Astrocyte of the spinal cord (primary cell): ENCODE data around the gene BTG1.

ENCODE experiments used
- DNase-seq: peaks from one replicate; pipeline ENCODE4 v3.0.0; 2011; ENCODE audit warnings: low read depth, low spot score
- H3K4me3 ChIP-seq: 2 replicates; pipeline ENCODE4 v1.5.1; 2011; ENCODE audit warnings: low read depth, mild to moderate bottlenecking, low read length, moderate library complexity
- in situ Hi-C: cut with HindIII; loops from 2 replicates; pipeline ENCODE4 v1.10.0; 2017; ENCODE audit warnings: low sequenced_read_pairs
- TF ChIP-seq, protein P1 (sequence below): IDR thresholded peaks from 2 replicates; pipeline ENCODE4 v1.5.1; 2012; ENCODE audit warnings: low read depth, mild to moderate bottlenecking, low read length, inconsistent platforms

The BTG1 gene

DNA sequence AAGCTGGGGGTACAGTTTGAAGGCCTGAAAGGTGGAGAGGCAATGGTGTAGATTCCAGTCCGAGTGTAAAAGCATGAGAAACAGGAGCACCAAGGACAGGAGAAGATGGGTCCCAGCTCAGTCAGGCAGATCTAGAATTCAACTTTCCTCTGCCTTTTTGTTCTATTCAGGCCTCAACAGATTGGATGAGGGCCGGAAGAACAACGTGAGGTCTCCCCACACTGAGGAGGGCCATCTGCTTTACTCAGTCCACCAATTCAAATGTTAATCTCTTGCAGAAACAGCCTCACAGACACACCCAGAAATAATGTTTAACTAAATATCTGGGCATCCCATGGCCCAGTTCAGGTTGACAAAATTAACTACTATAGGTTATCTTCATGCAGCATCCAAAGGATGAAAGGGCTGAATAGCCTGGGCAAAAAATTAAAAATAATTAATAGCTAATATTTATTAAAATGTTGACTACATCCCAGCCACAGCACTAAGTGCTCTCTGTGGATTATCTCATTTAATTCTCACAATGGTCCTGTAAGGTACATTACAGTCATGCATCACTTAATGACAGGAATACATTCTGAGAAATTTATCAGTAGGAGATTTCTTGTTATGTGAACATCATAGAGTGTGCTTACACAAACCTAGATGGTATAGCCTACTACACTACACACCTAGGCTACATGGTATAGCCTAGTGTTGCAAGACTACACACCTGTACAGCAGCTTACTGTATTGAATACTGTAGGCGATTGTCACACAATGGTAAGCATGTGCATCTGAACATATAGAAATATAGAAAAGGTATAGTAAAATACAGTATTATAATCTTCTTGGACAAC lies 22.5 kb downstream of the BTG1 start:
- no peak overlapping the region for H3K4me3 ChIP-seq
- in situ Hi-C loops: no loop called here
- TF ChIP-seq, protein P1, sequence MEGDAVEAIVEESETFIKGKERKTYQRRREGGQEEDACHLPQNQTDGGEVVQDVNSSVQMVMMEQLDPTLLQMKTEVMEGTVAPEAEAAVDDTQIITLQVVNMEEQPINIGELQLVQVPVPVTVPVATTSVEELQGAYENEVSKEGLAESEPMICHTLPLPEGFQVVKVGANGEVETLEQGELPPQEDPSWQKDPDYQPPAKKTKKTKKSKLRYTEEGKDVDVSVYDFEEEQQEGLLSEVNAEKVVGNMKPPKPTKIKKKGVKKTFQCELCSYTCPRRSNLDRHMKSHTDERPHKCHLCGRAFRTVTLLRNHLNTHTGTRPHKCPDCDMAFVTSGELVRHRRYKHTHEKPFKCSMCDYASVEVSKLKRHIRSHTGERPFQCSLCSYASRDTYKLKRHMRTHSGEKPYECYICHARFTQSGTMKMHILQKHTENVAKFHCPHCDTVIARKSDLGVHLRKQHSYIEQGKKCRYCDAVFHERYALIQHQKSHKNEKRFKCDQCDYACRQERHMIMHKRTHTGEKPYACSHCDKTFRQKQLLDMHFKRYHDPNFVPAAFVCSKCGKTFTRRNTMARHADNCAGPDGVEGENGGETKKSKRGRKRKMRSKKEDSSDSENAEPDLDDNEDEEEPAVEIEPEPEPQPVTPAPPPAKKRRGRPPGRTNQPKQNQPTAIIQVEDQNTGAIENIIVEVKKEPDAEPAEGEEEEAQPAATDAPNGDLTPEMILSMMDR: no peak
- no peak for DNase-seq

DNA sequence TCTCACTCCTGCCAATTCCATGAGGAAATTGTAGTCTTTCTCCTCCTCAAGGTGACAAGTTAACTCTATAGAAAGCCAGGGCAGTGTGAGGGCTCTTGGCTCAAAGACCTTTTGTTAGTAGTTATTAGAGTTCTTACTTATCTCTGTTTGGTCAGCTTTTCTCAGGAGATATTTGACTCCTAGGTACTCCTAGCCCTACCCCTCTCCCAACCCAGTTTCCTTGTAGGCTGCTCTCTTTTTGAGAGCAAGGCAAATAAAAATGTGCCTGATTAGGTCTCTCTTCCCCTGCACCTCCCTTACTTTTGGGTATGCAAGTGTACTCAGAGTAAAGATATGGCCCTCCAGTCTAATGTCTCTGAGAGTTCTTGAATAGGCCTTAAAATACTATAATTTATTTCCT lies 23.8 kb downstream of the BTG1 start:
- DNase-seq: no peak
- TF ChIP-seq, protein P1: no peak
- no peak overlapping the region for H3K4me3 ChIP-seq
- in situ Hi-C loops: no loop called here

DNA sequence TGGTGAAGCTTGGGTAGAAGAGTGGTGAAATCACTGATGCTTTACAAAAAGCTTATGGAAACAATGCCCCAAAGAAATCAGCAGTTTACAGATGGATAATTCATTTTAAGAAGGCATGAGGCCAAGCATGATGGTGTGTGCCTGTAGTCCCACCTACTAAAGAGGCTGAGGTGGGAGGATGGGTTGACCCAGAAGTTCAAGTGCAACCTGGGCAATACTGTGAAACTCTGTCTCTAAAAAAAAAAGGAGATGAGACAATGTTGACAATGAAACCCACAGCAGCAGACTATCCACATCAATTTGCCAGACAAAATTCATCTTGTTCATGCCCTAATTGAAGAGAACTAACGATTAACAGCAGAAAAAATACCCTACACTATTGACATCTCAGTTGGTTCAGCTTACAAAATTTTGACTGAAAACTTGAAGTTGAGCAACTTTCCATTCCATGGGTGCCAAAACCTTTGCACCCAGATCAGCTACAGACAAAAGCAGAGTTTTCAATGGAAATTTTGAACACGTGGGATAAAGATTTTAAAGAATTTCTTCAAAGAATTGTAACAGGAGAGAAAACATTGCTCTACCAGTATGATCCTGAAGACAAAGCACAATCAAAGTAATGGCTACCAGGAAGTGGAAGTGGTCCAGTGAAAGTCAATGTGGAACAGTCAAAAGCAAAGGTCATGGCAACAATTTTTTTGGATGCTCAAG lies 26.7 kb downstream of the BTG1 start:
- in situ Hi-C loops: no loop called here
- H3K4me3 ChIP-seq: no peak overlapping the region

DNA sequence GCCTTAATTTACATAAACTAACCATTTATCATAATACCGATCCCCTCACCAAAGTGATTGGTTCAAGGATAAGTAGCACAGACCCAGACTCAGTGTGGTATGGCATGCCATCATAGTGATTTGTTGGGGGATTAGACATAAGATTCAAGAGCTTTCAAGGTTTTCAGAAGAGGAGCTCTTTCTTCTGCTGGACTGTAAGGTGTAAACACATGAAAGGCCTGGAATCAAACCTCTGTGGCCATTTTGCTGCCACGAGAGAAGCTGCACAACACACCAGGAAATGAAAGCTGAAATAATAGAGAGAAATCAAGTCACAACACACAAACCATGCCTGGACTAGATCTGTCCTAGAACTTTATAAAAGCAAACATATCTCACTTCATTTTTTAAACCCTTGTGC lies 30.8 kb downstream of the BTG1 start:
- no peak overlapping the region for H3K4me3 ChIP-seq
- no peak for DNase-seq
- in situ Hi-C loops: no loop called here
- TF ChIP-seq, protein P1: no peak

More for the DNA sequence above, 26.7 kb downstream of the BTG1 start:
- TF ChIP-seq, protein P1: no peak
- DNase-seq: no peak

DNA sequence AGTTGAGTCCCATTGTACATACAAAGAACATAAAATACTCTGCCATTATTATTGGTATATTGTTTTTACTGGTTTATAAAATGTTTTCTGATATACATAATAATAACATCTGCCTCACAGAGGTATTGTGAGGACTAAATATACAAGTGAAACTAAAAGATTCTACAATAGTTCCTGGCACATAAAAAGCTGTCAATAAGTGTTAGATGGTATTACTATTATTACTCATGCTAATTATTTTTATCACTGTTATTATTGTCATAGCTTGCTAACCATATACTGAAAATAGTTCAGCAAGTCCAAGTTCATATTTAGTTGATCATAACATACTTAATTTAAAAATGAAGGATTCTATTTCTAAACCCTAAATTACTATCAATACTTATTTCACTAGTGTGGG lies 34.4 kb downstream of the BTG1 start:
- H3K4me3 ChIP-seq: no peak overlapping the region
- TF ChIP-seq, protein P1: no peak
- in situ Hi-C loops: no loop called here
- no peak for DNase-seq

DNA sequence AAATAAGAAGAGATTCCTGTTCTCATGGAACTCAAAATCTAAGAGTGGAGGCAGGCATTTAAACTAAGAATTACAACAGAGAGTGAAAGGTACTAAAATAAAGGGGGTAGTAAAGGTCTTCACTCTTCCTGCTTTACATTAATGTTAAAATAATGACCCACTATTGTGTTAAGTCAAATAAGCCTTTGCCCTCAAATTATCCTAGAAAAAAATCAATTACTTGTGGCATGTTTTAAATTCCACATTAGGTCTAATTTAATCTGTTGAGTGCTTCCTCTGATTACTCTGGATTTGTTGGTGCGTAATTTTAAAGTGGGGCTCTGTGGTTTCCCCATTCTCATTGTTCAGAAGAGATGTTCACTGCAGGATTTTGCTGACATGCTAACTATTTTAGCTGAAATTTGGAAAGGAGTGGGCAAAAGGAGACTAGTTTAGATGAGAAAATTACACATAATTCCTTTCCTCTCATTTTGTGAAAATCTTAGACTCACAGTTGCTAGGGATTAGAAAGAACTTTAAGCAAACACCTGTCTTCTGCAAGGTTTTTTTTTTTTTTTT lies 35.5 kb downstream of the BTG1 start:
- in situ Hi-C loops: no loop called here
- TF ChIP-seq, protein P1: no peak
- H3K4me3 ChIP-seq: no peak overlapping the region
- no peak for DNase-seq
